B cell (primary cell): ENCODE measurements around the gene NUCKS1. TPM values are rescaled to one million over a fixed set of nuclear protein-coding genes. Genes with fewer than 3 reads are reported as not detected.

Source experiments
- ATAC-seq: fragments of 200-7000 bp; cut with Tn5 transposase; one replicate; pipeline ENCODE4 v1.10.0; 2021; ENCODE audit warnings: low read depth, mild to moderate bottlenecking, moderate number of reproducible peaks, moderate library complexity
- CTCF ChIA-PET: fragments of 350-600 bp; sonication (Branson Sonifier 250); formaldehyde crosslinking; loops from one replicate; lab custom pipeline; 2021; ENCODE audit warnings: antibody characterized with exemption, inconsistent platforms; lab: Charles Lee
- POLR2A ChIA-PET: fragments of 350-600 bp; sonication (Branson Sonifier 250); formaldehyde crosslinking; loops from one replicate; lab custom pipeline; 2021; ENCODE audit warnings: antibody characterized with exemption; lab: Charles Lee
- DNase-seq: peaks from one replicate; pipeline ENCODE4 v3.0.0; 2013
- H2AFZ ChIP-seq: 2 replicates; pipeline ENCODE4 v1.6.1; 2012; ENCODE audit warnings: mild to moderate bottlenecking, low read depth, low read length; ENCODE audit not compliant: insufficient read depth, poor library complexity, severe bottlenecking
- H3K27ac ChIP-seq, 2 donors: 1 replicate in 1 of 2; 2 replicates in 1 of 2; pipeline ENCODE4 v1.5.1; 2012 to 2013; ENCODE audit warnings: low read length in 2 of 2, mild to moderate bottlenecking in 2 of 2, moderate library complexity in 1 of 2
- H3K27me3 ChIP-seq, 4 experiments: fragments of 200-600 bp in 1 of 4; sonication (generic) in 1 of 4; replicated peaks in 1 of 4; 1 replicate in 2 of 4; 2 replicates in 2 of 4; pipeline versions ENCODE4 v1.6.1 to v1.7.0; 2013 to 2016; ENCODE audit warnings: low read length in 3 of 4, mild to moderate bottlenecking in 2 of 4, mixed read lengths in 1 of 4, moderate library complexity in 1 of 4; ENCODE audit not compliant: insufficient read depth in 4 of 4, control insufficient read depth in 3 of 4; ENCODE audit errors: control extremely low read depth in 1 of 4
- H3K36me3 ChIP-seq, 2 experiments: replicated peaks in 1 of 2; 1 replicate in 1 of 2; 2 replicates in 1 of 2; pipeline versions ENCODE4 v1.6.1 to v1.7.1; 2013; ENCODE audit warnings: low read length in 1 of 2; ENCODE audit not compliant: insufficient read depth in 2 of 2, control insufficient read depth in 1 of 2; ENCODE audit errors: control extremely low read depth in 1 of 2, extremely low read depth in 1 of 2
- H3K4me1 ChIP-seq, 2 donors: fragments of 200-600 bp in 1 of 2; sonication (generic) in 1 of 2; 1 replicate in 1 of 2; 2 replicates in 1 of 2; pipeline versions ENCODE4 v1.5.1 to v1.6.1; 2013 to 2017; ENCODE audit warnings: low read length in 2 of 2; ENCODE audit not compliant: control insufficient read depth in 2 of 2, insufficient read depth in 2 of 2
- H3K4me2 ChIP-seq: replicated peaks from 2 replicates; pipeline ENCODE3; 2012; ENCODE audit warnings: mild to moderate bottlenecking, low read depth, low read length; ENCODE audit not compliant: poor library complexity, severe bottlenecking
- H3K4me3 ChIP-seq, 5 experiments: fragments of 200-600 bp in 1 of 5; sonication (generic) in 1 of 5; 1 replicate in 3 of 5; 2 replicates in 2 of 5; pipeline versions ENCODE4 v1.5.1 to v1.7.0; 2011 to 2016; ENCODE audit warnings: low read length in 4 of 5, mild to moderate bottlenecking in 4 of 5, low read depth in 2 of 5, control low read depth in 1 of 5, moderate library complexity in 1 of 5; ENCODE audit not compliant: insufficient read depth in 1 of 5; ENCODE audit errors: control extremely low read depth in 1 of 5, extremely low read depth in 1 of 5
- H3K79me2 ChIP-seq: fragments of 200-600 bp; sonication (generic); one replicate; pipeline ENCODE4 v1.6.0; 2016; ENCODE audit warnings: low read length; ENCODE audit not compliant: control insufficient read depth, insufficient read depth
- H3K9ac ChIP-seq: fragments of 200-600 bp; sonication (generic); 2 replicates; pipeline ENCODE4 v1.6.1; 2017; ENCODE audit warnings: mild to moderate bottlenecking, low read length, moderate library complexity
- H3K9me3 ChIP-seq, 3 donors: one replicate each; pipeline versions ENCODE4 v1.6.1 to v1.7.1; 2013; ENCODE audit warnings: low read length in 2 of 3; ENCODE audit not compliant: control insufficient read depth in 2 of 3, insufficient read depth in 1 of 3; ENCODE audit errors: control extremely low read depth in 1 of 3
- H4K20me1 ChIP-seq: 2 replicates; pipeline ENCODE4 v1.6.0; 2012; ENCODE audit warnings: mild to moderate bottlenecking, low read length; ENCODE audit not compliant: insufficient read depth, control insufficient read depth, poor library complexity, severe bottlenecking
- H3K27ac Mint-ChIP-seq: one replicate; pipeline ENCODE4 v1.8.0; 2021; ENCODE audit warnings: mixed read lengths
- H3K27me3 Mint-ChIP-seq: one replicate; pipeline ENCODE4 v1.8.0; 2021; ENCODE audit warnings: mixed read lengths
- H3K4me1 Mint-ChIP-seq: one replicate; pipeline ENCODE4 v1.8.0; 2021; ENCODE audit warnings: mixed read lengths
- H3K4me3 Mint-ChIP-seq: one replicate; pipeline ENCODE4 v1.8.0; 2021; ENCODE audit warnings: mixed read lengths
- H3K9me3 Mint-ChIP-seq: one replicate; pipeline ENCODE4 v1.8.0; 2022; ENCODE audit warnings: mixed read lengths; ENCODE audit not compliant: insufficient read depth
- CTCF ChIP-seq: fragments of 200-600 bp; IDR thresholded peaks from one replicate; pipeline ENCODE4 v1.8.0; 2022; ENCODE audit warnings: antibody characterized with exemption, mild to moderate bottlenecking
- EZH2 ChIP-seq: IDR thresholded peaks from 2 replicates; pipeline ENCODE4 v1.6.1; 2012; ENCODE audit warnings: borderline replicate concordance, low read depth, mild to moderate bottlenecking, moderate library complexity, low read length; ENCODE audit not compliant: insufficient read depth, poor library complexity, severe bottlenecking
- WGBS: methylation state at CpG from one replicate; pipeline ENCODE4 v1.1.5; 2013; ENCODE audit warnings: missing lambda C conversion rate; ENCODE audit not compliant: insufficient coverage; 5-methylcytosine and 5-hydroxymethylcytosine counted together
- intact Hi-C: fragments of 100-400 bp; cut with micrococcal nuclease; formaldehyde crosslinking; loops from one replicate; pipeline ENCODE4 v1.10.0; 2022
- polyA plus RNA-seq: library from polyadenylated mRNA; depleted of rRNA; stranded (reverse); fragments of >200 nt; gene quantifications from 2 replicates; pipeline ENCODE4 v1.2.3, GENCODE V29; 2012
- total RNA-seq, 2 donors: library from RNA; stranded (reverse); fragments of 120-200 nt in 1 of 2; gene quantifications; 1 replicate in 1 of 2; 2 replicates in 1 of 2; pipeline versions ENCODE4 v1.2.3 to v1.2.4, GENCODE V29; 2013 to 2022

NUCKS1 gene
- total and polyA plus RNA-seq, 2 donors (not counting 1 experiment from before 2014, with no cell fraction given), result 6.5 to 90.1 TPM

GRCh38 chr1:205782627-205783432 is 32.8 kb upstream of the NUCKS1 start:
- Mint-ChIP-seq H3K9me3 (no peaks in the 10 kb centered on the region), H3K4me1 (peaks cover 8% of the 10 kb centered on the region), H3K4me3 (no peak overlapping the region), H3K27ac (no peak overlapping the region), H3K27me3 (no peaks in the 10 kb centered on the region)
- TF ChIP-seq CTCF (no peak), EZH2 (no peak)
- WGBS, result 62% methylated on average over 3 of the region's 4 CpGs
- DNase-seq (no peak), ATAC-seq (no peak)
- H3K27me3 ChIP-seq, result no peaks in the 10 kb centered on the region
- H2AFZ ChIP-seq, result no peak overlapping the region
- H3K36me3 ChIP-seq, result no peaks in the 10 kb centered on the region
- no peaks in the 10 kb centered on the region for H3K79me2 ChIP-seq
- H3K4me1 ChIP-seq, result peaks cover 5 to 6% of the 10 kb centered on the region in 2 donors
- H3K9ac ChIP-seq, result no peak overlapping the region
- H3K27ac ChIP-seq, result no peak overlapping the region
- H3K4me3 ChIP-seq, result no peak overlapping the region
- intact Hi-C loops, result no loop called here
- H3K9me3 ChIP-seq, result no peaks in the 10 kb centered on the region
- H3K4me2 ChIP-seq, result no peak overlapping the region
- no peaks in the 10 kb centered on the region for H4K20me1 ChIP-seq
- CTCF ChIA-PET, result interaction anchor here (0.7 to 2.2 kb wide), 4 partner anchors 8 to 194 kb away, joined by 3 to 15 read pairs (median 6); no protein-coding TSS in a partner anchor
- POLR2A ChIA-PET, result no interaction called here

GRCh38 chr1:205780335-205780734 is 30.4 kb upstream of the NUCKS1 start:
- Mint-ChIP-seq H3K9me3 (no peaks in the 10 kb centered on the region), H3K4me1 (peaks cover 17% of the 10 kb centered on the region), H3K27me3 (no peaks in the 10 kb centered on the region), H3K4me3 (no peak overlapping the region), H3K27ac (no peak overlapping the region)
- Histone ChIP-seq H3K9me3 (no peaks in the 10 kb centered on the region), H3K27me3 (no peaks in the 10 kb centered on the region), H3K79me2 (peaks cover 12% of the 10 kb centered on the region), H3K27ac (no peak overlapping the region), H3K4me3 (no peak overlapping the region), H3K9ac (no peak overlapping the region), H3K36me3 (no peaks in the 10 kb centered on the region), H3K4me1 (peaks cover 12 to 14% of the 10 kb centered on the region in 2 donors), H2AFZ (no peak overlapping the region), H3K4me2 (no peak overlapping the region), H4K20me1 (no peaks in the 10 kb centered on the region)
- TF ChIP-seq CTCF, result peak; percentile 20
- TF ChIP-seq EZH2, result no peak
- intact Hi-C loops, result no loop called here
- WGBS, result 100% methylated on average over 2 of the region's 5 CpGs
- DNase-seq (no peak), ATAC-seq (no peak)
- POLR2A ChIA-PET, result no interaction called here
- CTCF ChIA-PET, result no interaction called here
